Duodenal mucosa (tissue), 2 donors: Measurements from ENCODE around the gene KCNJ3.
"Not testable (repeated sequence)": the region's sequence is repeated elsewhere in the genome, so short reads cannot be mapped to it uniquely, and the experiment has no call there.

Experiments
- H3K27ac ChIP-seq: one replicate; pipeline ENCODE4 v1.7.0; 2013; ENCODE audit warnings: low read depth, low read length
- H3K27me3 ChIP-seq, 2 donors: one replicate each; pipeline ENCODE4 v1.7.0; 2013; ENCODE audit warnings: low read length in 2 of 2, control low read depth in 1 of 2; ENCODE audit not compliant: insufficient read depth in 2 of 2, control insufficient read depth in 1 of 2
- H3K36me3 ChIP-seq, 2 donors: one replicate each; pipeline ENCODE4 v1.7.0; 2013; ENCODE audit warnings: low read length in 2 of 2, control low read depth in 1 of 2; ENCODE audit not compliant: insufficient read depth in 2 of 2, control insufficient read depth in 1 of 2
- H3K4me1 ChIP-seq, 2 donors: one replicate each; pipeline ENCODE4 v1.7.0; 2013; ENCODE audit warnings: low read length in 2 of 2, control low read depth in 1 of 2; ENCODE audit not compliant: insufficient read depth in 2 of 2, control insufficient read depth in 1 of 2
- H3K4me3 ChIP-seq, 2 donors: one replicate each; pipeline ENCODE4 v1.7.0; 2013; ENCODE audit warnings: low read length in 2 of 2, low read depth in 1 of 2
- H3K9ac ChIP-seq, 2 donors: one replicate each; pipeline ENCODE4 v1.7.0; 2013; ENCODE audit warnings: low read length in 2 of 2, low read depth in 1 of 2
- H3K9me3 ChIP-seq, 2 donors: one replicate each; pipeline ENCODE4 v1.7.0; 2013; ENCODE audit warnings: low read length in 2 of 2, control low read depth in 1 of 2; ENCODE audit not compliant: control insufficient read depth in 1 of 2

The KCNJ3 gene

DNA sequence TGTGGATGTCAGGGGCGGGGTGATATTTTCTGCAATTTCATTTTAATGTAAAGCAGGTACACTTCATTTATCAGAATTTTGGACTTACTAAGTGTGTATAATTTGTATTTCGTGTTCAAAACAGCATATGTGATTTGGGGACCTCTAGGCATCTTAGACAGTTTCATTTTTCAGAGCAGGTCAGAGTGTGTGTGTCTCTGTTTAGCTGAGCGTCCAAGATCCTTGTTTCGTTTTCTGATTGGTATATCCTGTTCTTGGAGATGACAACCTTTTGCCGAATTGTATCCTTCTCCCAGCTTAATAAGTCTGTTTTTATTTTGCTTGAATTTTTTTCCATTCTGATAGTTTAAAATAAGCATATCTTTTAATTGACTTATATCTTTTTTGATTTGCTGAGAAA lies 128.3 kb downstream of the KCNJ3 start:
- H3K4me1 ChIP-seq, result peaks cover 0 to 3% of the 10 kb centered on the region in 2 donors
- no peaks in the 10 kb centered on the region for H3K36me3 ChIP-seq
- H3K4me3 ChIP-seq, result no peak overlapping the region
- no peaks in the 10 kb centered on the region for H3K27me3 ChIP-seq
- no peak overlapping the region for H3K9ac ChIP-seq
- no peak overlapping the region for H3K27ac ChIP-seq
- H3K9me3 ChIP-seq, result no peaks in the 10 kb centered on the region

DNA sequence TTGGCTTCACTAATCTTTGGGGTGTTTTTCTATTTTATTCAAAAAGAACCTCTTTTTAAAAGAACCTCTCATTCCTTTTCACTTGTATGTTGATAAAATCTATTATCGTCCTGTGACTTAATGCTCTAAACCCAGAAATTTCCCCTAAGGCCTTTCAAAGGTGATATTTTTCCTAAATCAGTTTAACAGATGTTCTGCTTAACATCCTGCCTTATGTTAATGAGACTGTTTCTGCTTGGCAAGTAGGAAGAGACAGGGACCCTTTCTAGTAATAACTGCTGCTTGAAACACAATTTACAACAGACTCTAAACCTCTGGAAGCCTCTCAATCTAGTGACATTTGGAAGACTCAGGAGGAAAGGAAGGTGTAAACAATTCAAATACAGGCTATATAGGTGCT lies 128.8 kb downstream of the KCNJ3 start:
- Histone ChIP-seq H3K27ac (no peak overlapping the region), H3K4me1 (peaks cover 0 to 3% of the 10 kb centered on the region in 2 donors), H3K4me3 (no peak overlapping the region)

DNA sequence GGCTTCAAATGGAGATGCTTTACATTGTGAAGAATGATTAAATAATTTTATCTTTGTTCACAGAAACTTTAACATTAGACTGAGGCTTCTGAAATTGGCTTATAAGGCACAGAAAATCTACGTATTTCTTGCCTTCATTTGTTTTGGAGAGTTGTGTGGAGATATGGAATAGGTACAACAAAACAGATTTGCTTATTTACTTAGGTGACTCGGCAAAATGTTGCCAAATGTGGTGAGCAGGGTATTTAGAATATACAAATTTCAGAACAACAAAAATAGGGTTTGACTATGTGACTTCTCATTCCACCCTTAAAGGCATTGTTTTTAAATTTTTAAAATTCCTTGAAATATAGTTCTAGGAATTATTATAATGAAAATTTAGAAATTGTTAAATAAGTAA lies 134.2 kb downstream of the KCNJ3 start:
- no peaks in the 10 kb centered on the region for H3K27me3 ChIP-seq
- no peak overlapping the region for H3K9ac ChIP-seq
- H3K36me3 ChIP-seq, result no peaks in the 10 kb centered on the region
- no peak overlapping the region for H3K27ac ChIP-seq
- no peaks in the 10 kb centered on the region for H3K4me1 ChIP-seq
- H3K9me3 ChIP-seq, result no peaks in the 10 kb centered on the region
- H3K4me3 ChIP-seq, result no peak overlapping the region

More for the DNA sequence above, 128.8 kb downstream of the KCNJ3 start:
- Histone ChIP-seq H3K27me3 (no peaks in the 10 kb centered on the region), H3K9ac (no peak overlapping the region), H3K9me3 (no peaks in the 10 kb centered on the region), H3K36me3 (no peaks in the 10 kb centered on the region)

DNA sequence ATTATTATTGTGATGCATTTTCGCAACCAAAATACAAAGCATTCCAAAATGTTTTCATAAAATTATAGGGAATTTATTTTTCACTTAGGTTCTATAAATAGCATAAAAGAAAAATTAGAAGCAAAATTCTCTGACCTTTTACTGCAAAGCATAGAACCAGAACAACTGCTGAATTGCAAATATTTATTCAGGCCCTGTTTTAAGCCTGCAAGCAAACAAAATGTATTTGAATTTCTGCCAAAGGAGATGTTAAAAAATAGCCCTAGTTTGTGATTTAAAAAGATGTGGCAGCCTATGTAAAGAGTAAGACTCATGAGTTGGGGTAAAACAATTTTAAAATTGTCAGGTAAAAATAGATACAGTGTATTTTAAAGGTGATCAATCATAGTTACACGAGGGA lies 138.1 kb downstream of the KCNJ3 start:
- Histone ChIP-seq H3K9ac (no peak overlapping the region), H3K4me3 (no peak overlapping the region), H3K27ac (no peak overlapping the region), H3K27me3 (no peaks in the 10 kb centered on the region), H3K36me3 (no peaks in the 10 kb centered on the region), H3K4me1 (no peaks in the 10 kb centered on the region), H3K9me3 (no peaks in the 10 kb centered on the region)

DNA sequence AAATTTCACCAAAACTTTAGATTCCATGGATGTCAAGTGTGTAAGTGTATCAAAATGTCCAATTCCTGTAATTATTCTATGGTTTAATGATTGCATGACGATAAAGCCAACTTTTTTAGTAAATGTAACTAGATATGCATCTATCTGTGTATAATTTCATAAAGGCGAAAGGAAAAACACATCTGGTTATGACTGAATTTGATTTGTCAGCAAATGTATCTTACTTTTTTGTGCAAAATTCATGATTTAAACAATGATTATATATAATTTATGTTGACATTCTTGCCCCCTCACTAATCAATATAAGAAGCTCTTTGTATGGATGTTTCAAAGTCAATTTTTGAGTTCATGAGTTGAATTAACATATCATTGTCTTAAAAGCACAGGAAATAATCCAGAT lies 138.5 kb downstream of the KCNJ3 start:
- Histone ChIP-seq H3K27me3 (no peaks in the 10 kb centered on the region), H3K4me3 (no peak overlapping the region), H3K36me3 (no peaks in the 10 kb centered on the region), H3K4me1 (no peaks in the 10 kb centered on the region), H3K27ac (no peak overlapping the region), H3K9me3 (no peaks in the 10 kb centered on the region), H3K9ac (no peak overlapping the region)

DNA sequence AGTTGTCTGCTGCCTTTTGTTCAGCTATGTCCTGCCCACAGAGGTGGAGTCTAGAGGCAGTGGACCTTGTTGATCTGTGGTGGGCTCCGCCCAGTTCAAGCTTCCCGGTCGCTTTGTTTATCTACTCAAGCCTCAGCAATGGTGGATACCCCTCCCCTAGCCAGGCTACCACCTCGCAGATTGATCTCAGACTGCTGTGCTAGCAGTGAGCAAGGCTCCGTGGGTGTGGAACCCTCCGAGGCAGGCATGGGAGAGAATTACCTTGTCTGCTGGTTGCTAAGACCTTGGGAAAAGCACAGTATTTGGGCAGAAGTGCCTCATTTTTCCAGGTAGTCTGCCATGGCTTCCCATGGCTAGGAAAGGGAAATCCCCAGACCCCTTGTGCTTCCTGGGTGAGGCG lies 146.0 kb downstream of the KCNJ3 start:
- H3K9ac ChIP-seq, result no peak overlapping the region
- H3K27ac ChIP-seq, result no peak overlapping the region
- H3K36me3 ChIP-seq, result no peaks in the 10 kb centered on the region
- H3K27me3 ChIP-seq, result no peaks in the 10 kb centered on the region
- no peaks in the 10 kb centered on the region for H3K9me3 ChIP-seq
- no peak overlapping the region for H3K4me3 ChIP-seq
- no peaks in the 10 kb centered on the region for H3K4me1 ChIP-seq

DNA sequence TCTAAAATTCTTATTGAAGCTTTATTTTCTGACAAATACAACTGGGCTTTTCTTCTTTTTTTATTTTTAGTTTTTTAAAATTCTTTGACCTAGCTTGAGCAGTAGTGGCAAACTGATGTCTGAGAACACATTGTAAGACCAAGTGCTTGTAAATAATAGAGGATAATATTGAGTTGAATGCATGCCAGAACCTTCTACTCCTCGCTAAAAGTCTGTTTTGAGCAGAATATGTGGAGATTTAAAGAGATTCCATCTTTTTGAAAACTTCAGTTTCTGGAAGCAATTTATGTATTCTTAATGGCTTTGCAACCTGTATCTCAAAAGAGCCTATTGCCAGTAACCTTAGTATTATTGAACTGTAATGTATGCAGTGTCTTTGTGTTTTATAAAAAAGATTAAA lies 148.3 kb downstream of the KCNJ3 start:
- Histone ChIP-seq H3K4me3 (no peak overlapping the region), H3K9ac (no peak overlapping the region), H3K36me3 (no peaks in the 10 kb centered on the region), H3K27ac (no peak overlapping the region), H3K4me1 (no peaks in the 10 kb centered on the region), H3K27me3 (no peaks in the 10 kb centered on the region), H3K9me3 (no peaks in the 10 kb centered on the region)

DNA sequence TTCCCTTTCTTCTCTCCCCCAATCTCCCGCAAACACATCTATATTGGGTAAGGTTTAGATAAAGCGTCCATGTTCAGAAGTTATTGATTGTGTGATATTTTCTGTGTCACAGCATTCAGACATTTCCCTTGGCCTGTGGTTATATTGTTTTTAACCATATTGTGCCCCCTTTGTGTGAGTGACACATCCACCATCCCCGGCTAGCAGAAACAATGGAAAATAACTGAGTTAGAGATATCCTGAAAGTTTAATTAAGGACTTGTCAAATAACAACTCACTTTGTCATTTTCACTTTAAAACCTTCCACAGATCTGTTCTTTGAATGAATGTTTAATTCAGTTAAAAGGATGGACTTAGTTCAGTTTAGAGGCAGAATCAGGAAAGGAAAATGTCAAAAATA lies 151.0 kb downstream of the KCNJ3 start:
- Histone ChIP-seq H3K27me3 (no peaks in the 10 kb centered on the region), H3K4me1 (no peaks in the 10 kb centered on the region), H3K9me3 (no peaks in the 10 kb centered on the region), H3K27ac (no peak overlapping the region), H3K36me3 (no peaks in the 10 kb centered on the region), H3K9ac (no peak overlapping the region), H3K4me3 (no peak overlapping the region)

DNA sequence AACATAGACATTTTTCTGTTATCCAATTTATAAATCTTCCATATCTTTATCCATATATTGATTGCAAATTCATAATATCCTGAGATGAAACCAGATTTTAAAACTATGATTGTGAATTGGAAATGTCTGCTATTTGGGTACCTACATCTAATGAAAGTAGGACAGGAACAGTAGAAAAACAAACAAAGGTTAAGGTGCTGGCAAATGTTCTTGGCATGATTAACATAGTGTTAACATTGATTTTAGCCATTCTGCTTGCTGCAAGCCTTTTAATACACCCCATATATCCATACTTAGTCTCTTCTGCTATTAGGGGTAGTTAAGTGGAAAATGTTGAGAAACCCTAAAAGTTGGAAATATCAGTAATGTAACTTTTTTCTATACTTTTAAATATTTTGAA lies 152.0 kb downstream of the KCNJ3 start:
- Histone ChIP-seq H3K4me1 (no peaks in the 10 kb centered on the region), H3K9me3 (no peaks in the 10 kb centered on the region), H3K27ac (no peak overlapping the region), H3K4me3 (no peak overlapping the region), H3K27me3 (no peaks in the 10 kb centered on the region), H3K9ac (no peak overlapping the region), H3K36me3 (no peaks in the 10 kb centered on the region)

DNA sequence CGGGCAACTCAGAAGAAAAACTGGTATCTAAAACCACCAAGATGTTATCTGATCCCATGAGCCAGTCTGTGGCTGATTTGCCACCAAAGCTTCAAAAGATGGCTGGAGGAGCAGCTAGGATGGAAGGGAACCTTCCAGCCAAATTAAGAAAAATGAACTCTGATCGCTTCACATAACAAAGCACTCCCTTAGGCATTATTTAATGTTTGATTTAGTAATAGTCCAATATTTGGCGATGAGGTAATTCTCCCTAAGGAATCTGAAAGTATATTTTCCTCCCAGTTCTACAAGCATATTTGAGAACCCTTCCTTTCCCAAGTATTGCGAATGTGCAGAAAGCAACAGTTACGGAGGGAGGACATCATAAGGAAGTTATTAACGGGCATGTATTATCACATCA lies 156.6 kb downstream of the KCNJ3 start:
- Histone ChIP-seq H3K27me3 (no peaks in the 10 kb centered on the region), H3K9ac (no peak overlapping the region), H3K27ac (no peak overlapping the region), H3K36me3 (no peaks in the 10 kb centered on the region), H3K4me1 (no peaks in the 10 kb centered on the region), H3K9me3 (no peaks in the 10 kb centered on the region), H3K4me3 (no peak overlapping the region)

DNA sequence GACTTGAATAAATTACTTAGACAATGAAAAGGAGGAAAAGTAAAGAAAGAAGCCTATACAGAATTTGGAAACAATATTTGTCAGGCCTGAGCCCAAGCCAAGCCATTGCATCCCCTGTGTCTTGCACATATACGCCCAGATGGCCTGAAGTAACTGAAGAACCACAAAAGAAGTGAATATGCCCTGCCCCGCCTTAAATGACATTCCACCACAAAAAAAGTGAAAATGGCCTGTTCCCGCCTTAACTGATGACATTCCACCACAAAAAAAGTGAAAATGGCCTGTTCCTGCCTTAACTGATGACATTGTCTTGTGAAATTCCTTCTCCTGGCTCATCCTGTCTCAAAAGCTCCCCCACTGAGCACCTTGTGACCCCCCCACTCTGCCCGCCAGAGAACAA lies 168.7 kb downstream of the KCNJ3 start:
- not testable (repeated sequence) for H3K9ac ChIP-seq, H3K36me3 ChIP-seq, H3K4me3 ChIP-seq, H3K27ac ChIP-seq, H3K27me3 ChIP-seq, H3K9me3 ChIP-seq, H3K4me1 ChIP-seq
